ENCODE results near the gene ERG28. TPM values are rescaled to one million over a fixed set of nuclear protein-coding genes. Genes with fewer than 3 reads are reported as not detected.

Gene ERG28
- polyA plus RNA-seq, 2 of the 4 experiments (the other 2 are of a cell fraction): 18.8 to 23.4 TPM

GRCh38 chr14:75650253-75651058 lies 10.2 kb downstream of the ERG28 start:
- 89% methylated on average over 5 of the region's 5 CpGs for WGBS (ENCODE audit: missing lambda C conversion rate)
- Histone ChIP-seq H3K4me1 (peaks cover 52% of the 10 kb centered on the region), H3K4me2 (no peak overlapping the region), H3K4me3 (no peak overlapping the region), H3K27ac (peak overlapping the region; percentile 73 to 84; a peak in 4 of 6 replicates), H3K9me3 (no peaks in the 10 kb centered on the region)
- DNase-seq (ENCODE audit: low read depth in 1 of 2, low spot score in 1 of 2) (no peak), ATAC-seq (no peak), FAIRE-seq (no peak)
- POLR2A ChIA-PET: no interaction called here
- TF ChIP-seq HOXA7 (CRISPR knock-in tag; IDR thresholded peaks at IDR 0.05) (no peak), RARB (CRISPR knock-in tag; IDR thresholded peaks at IDR 0.05) (no peak), CBX2 (IDR thresholded peaks at IDR 0.05; ENCODE audit: borderline replicate concordance, low read depth) (no peak), HDAC2 (IDR thresholded peaks at IDR 0.05) (no peak), RNF2 (IDR thresholded peaks at IDR 0.05; ENCODE audit: borderline replicate concordance, low read depth) (no peak), HMGXB4 (CRISPR knock-in tag; IDR thresholded peaks at IDR 0.05; ENCODE audit: borderline replicate concordance) (no peak)
- CTCF ChIA-PET: interaction anchor here (1.1 to 13.9 kb wide), 4 partner anchors 15 to 343 kb away, joined by 4 to 546 read pairs (median 44); partner anchors contain the start of gene FLVCR2

- no peak for ATAC-seq
- WGBS (ENCODE audit: missing lambda C conversion rate): 71% methylated on average over 1 of the region's 1 CpG
- DNase-seq (ENCODE audit: low read depth in 1 of 2, low spot score in 1 of 2): no peak
- TF ChIP-seq FOSB (CRISPR knock-in tag; IDR thresholded peaks at IDR 0.05) (no peak), ZSCAN20 (CRISPR knock-in tag; IDR thresholded peaks at IDR 0.05) (no peak), CHD2 (IDR thresholded peaks at IDR 0.05; ENCODE audit: low read length, partially characterized antibody) (no peak), GATA3 (IDR thresholded peaks at IDR 0.05; ENCODE audit: borderline replicate concordance) (no peak), NR3C1 (IDR thresholded peaks at IDR 0.05) (no peak), EHMT2 (IDR thresholded peaks at IDR 0.05; ENCODE audit: low read depth) (no peak), PBX3 (IDR thresholded peaks at IDR 0.05) (no peak), USF2 (IDR thresholded peaks at IDR 0.05) (no peak), ZFP36 (IDR thresholded peaks at IDR 0.05; ENCODE audit: borderline replicate concordance, partially characterized antibody) (no peak), ESRRA (IDR thresholded peaks at IDR 0.05; ENCODE audit: borderline replicate concordance, low read length) (no peak), JUN (IDR thresholded peaks at IDR 0.05) (no peak), HOXA7 (CRISPR knock-in tag; IDR thresholded peaks at IDR 0.05) (no peak)
- FAIRE-seq: no peak
- peak overlapping the region; percentile 73 to 84; a peak in 4 of 6 replicates for H3K27ac ChIP-seq
- no peak overlapping the region for H3K4me2 ChIP-seq
- ChIA-PET CTCF (interaction anchor here (0.9 to 13.9 kb wide), 6 partner anchors 9 to 342 kb away, joined by 3 to 546 read pairs (median 4); partner anchors contain the start of gene FLVCR2), POLR2A (interaction anchor here (1.8 kb wide), 1 partner anchor 72 kb away, joined by 7 read pairs; the partner anchor contains the start of gene FLVCR2)
- H3K4me1 ChIP-seq: peaks cover 56% of the 10 kb centered on the region
- no peak overlapping the region for H3K4me3 ChIP-seq
- no peaks in the 10 kb centered on the region for H3K9me3 ChIP-seq
Observed at GRCh38 chr14:75649773-75650172, 10.9 kb downstream of the ERG28 start.

GRCh38 chr14:75649337-75649736 lies 11.3 kb downstream of the ERG28 start:
- DNase-seq (ENCODE audit: low read depth in 1 of 2, low spot score in 1 of 2) (no peak), FAIRE-seq (no peak), ATAC-seq (no peak)
- WGBS (ENCODE audit: missing lambda C conversion rate): 92% methylated on average over 1 of the region's 1 CpG
- H3K4me1 ChIP-seq: peaks cover 58% of the 10 kb centered on the region
- POLR2A ChIA-PET: interaction anchor here (1.8 kb wide), 1 partner anchor 71 kb away, joined by 7 read pairs; the partner anchor contains the start of gene FLVCR2
- no peaks in the 10 kb centered on the region for H3K9me3 ChIP-seq
- no peak overlapping the region for H3K4me3 ChIP-seq
- H3K4me2 ChIP-seq: peak overlapping the region; percentile 66; the same call in 2 of the 3 replicates
- CTCF ChIA-PET: interaction anchor here (0.6 to 13.9 kb wide), 7 partner anchors 9 to 430 kb away, joined by 3 to 546 read pairs (median 3); partner anchors contain the start of gene FLVCR2
- no peak for TF ChIP-seq RNF2 (IDR thresholded peaks at IDR 0.05; ENCODE audit: borderline replicate concordance, low read depth)
- TF ChIP-seq EHMT2 (IDR thresholded peaks at IDR 0.05; ENCODE audit: low read depth): no peak
- TF ChIP-seq TFCP2L1 (CRISPR knock-in tag; IDR thresholded peaks at IDR 0.05): no peak
- no peak for TF ChIP-seq HOXA7 (CRISPR knock-in tag; IDR thresholded peaks at IDR 0.05)
- TF ChIP-seq JUN (IDR thresholded peaks at IDR 0.05): no peak
- no peak for TF ChIP-seq HMGXB4 (CRISPR knock-in tag; IDR thresholded peaks at IDR 0.05; ENCODE audit: borderline replicate concordance)
- TF ChIP-seq JUNB (IDR thresholded peaks at IDR 0.05): no peak
- TF ChIP-seq ZC3H11A (IDR thresholded peaks at IDR 0.05): no peak
- no peak for TF ChIP-seq E2F6 (IDR thresholded peaks at IDR 0.05; ENCODE audit: borderline replicate concordance, low read depth)
- no peak for TF ChIP-seq FOSB (CRISPR knock-in tag; IDR thresholded peaks at IDR 0.05)
- TF ChIP-seq PBX3 (IDR thresholded peaks at IDR 0.05): no peak
- TF ChIP-seq EP300 (IDR thresholded peaks at IDR 0.05): no peak
- no peak for TF ChIP-seq GATA3 (IDR thresholded peaks at IDR 0.05; ENCODE audit: borderline replicate concordance)
- TF ChIP-seq KDM1A (IDR thresholded peaks at IDR 0.05; ENCODE audit: low read depth): no peak
- peak overlapping the region; percentile 73 to 84 for H3K27ac ChIP-seq
